ENCODE results near the gene ARL15.

Gene ARL15

GRCh38 chr5:54313311-54314270 is 3.2 kb upstream of the ARL15 start:
- DNase-seq (ENCODE audit: low read depth), result no peak

- DNase-seq (ENCODE audit: low read depth), result no peak
These were observed 2.1 kb upstream of the ARL15 start for GRCh38 chr5:54312499-54312898.

- no peak for DNase-seq (ENCODE audit: low read depth)
These were observed 854 bp upstream of the ARL15 start for GRCh38 chr5:54311176-54311677.

GRCh38 chr5:54309691-54310432 is 511 bp downstream of the ARL15 start:
- no peak for DNase-seq (ENCODE audit: low read depth)

GRCh38 chr5:54309276-54309675 is 1.1 kb downstream of the ARL15 start:
- DNase-seq (ENCODE audit: low read depth), result no peak

GRCh38 chr5:54307583-54307982 is 2.8 kb downstream of the ARL15 start:
- no peak for DNase-seq (ENCODE audit: low read depth)

GRCh38 chr5:54306893-54307292 is 3.5 kb downstream of the ARL15 start:
- no peak for DNase-seq (ENCODE audit: low read depth)

- DNase-seq (ENCODE audit: low read depth), result no peak
These were observed 4.6 kb downstream of the ARL15 start for GRCh38 chr5:54305737-54306136.

- no peak for DNase-seq (ENCODE audit: low read depth)
These were observed 6.3 kb downstream of the ARL15 start for GRCh38 chr5:54304040-54304439.

- no peak for DNase-seq (ENCODE audit: low read depth)
These were observed 8.1 kb downstream of the ARL15 start for GRCh38 chr5:54302267-54302687.

GRCh38 chr5:54301849-54302248 is 8.5 kb downstream of the ARL15 start:
- no peak for DNase-seq (ENCODE audit: low read depth)

GRCh38 chr5:54301220-54301619 is 9.2 kb downstream of the ARL15 start:
- no peak for DNase-seq (ENCODE audit: low read depth)

GRCh38 chr5:54298947-54299346 is 11.4 kb downstream of the ARL15 start:
- no peak for DNase-seq (ENCODE audit: low read depth)

GRCh38 chr5:54296386-54296785 is 14.0 kb downstream of the ARL15 start:
- no peak for DNase-seq (ENCODE audit: low read depth)

- DNase-seq (ENCODE audit: low read depth), result no peak
These were observed 14.6 kb downstream of the ARL15 start for GRCh38 chr5:54295651-54296276.

- DNase-seq (ENCODE audit: low read depth), result no peak
These were observed 16.2 kb downstream of the ARL15 start for GRCh38 chr5:54294097-54294667.

GRCh38 chr5:54292866-54293265 is 17.5 kb downstream of the ARL15 start:
- no peak for DNase-seq (ENCODE audit: low read depth)

- no peak for DNase-seq (ENCODE audit: low read depth)
These were observed 18.9 kb downstream of the ARL15 start for GRCh38 chr5:54291498-54291897.

- DNase-seq (ENCODE audit: low read depth), result no peak
These were observed 20.6 kb downstream of the ARL15 start for GRCh38 chr5:54289769-54290168.

- no peak for DNase-seq (ENCODE audit: low read depth)
These were observed 21.7 kb downstream of the ARL15 start for GRCh38 chr5:54288568-54289217.

- no peak for DNase-seq (ENCODE audit: low read depth)
These were observed 24.7 kb downstream of the ARL15 start for GRCh38 chr5:54285686-54286085.

GRCh38 chr5:54284586-54284985 is 25.8 kb downstream of the ARL15 start:
- no peak for DNase-seq (ENCODE audit: low read depth)

Data from stimulated activated CD8-positive, alpha-beta memory T cell treated with anti-CD3 and anti-CD28 coated beads, Interleukin-7, amount 100 ng/mL, for 24 hours (primary cell).